OCI-LY3 (cell line): ENCODE measurements around the gene ROR2.

Experiments
- CTCF ChIP-seq: fragments of 200-600, 300-600 bp; sonication (generic); IDR thresholded peaks from 2 replicates; pipeline ENCODE4 v1.5.1; 2014; ENCODE audit warnings: antibody characterized with exemption, low read length, low read depth
- EZH2phosphoT487 ChIP-seq: fragments of 200-600 bp; shearing (Covaris generic); IDR thresholded peaks from 2 replicates; pipeline ENCODE4 v1.6.1; 2018; ENCODE audit warnings: antibody characterized with exemption, mixed run types, low read depth

DNA sequence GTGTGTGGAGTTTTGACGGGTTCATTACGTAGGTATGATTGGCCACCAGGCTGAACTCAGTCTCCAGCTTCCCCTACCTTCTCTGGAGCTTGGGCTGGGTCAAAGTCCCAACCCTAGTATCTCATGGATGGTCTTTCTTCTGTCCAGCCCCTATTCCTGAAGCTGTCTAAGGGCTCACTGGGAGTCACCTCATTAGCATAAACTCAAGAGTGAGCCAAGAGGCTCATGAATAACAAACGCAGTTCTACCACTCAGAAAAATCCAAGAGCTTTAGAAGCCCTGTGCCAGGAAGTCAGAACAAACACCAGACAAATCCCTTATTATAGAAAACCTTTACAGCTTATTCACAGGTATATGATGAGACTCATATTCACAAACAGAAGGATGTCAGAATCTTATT, 346.1 kb downstream of the ROR2 start:
- TF ChIP-seq CTCF (no peak), EZH2phosphoT487 (no peak)
